IMR-90 (cell line): Measurements from ENCODE around the gene OR8B4. TPM values are rescaled to one million over a fixed set of nuclear protein-coding genes. Genes with fewer than 3 reads are reported as not detected.

Experiments used
- ATAC-seq: fragments of 200-7000 bp; cut with Tn5 transposase; 2 replicates; pipeline ENCODE4 v1.9.1; 2020; ENCODE audit warnings: low read depth, mild to moderate bottlenecking, moderate library complexity
- BruUV-seq: library from RNA; stranded (reverse); fragments of 400-500 nt; replicated peaks from 2 replicates; lab custom pipeline; 2021; lab: Mats Ljungman, UMichigan
- CTCF ChIA-PET: fragments of 300-600 bp; formaldehyde crosslinking; extraction: SDS; loops from one replicate; lab custom pipeline; 2021; ENCODE audit warnings: antibody characterized with exemption; lab: Yijun Ruan, JAX
- POLR2A ChIA-PET: fragments of 300-600 bp; sonication (Branson Sonifier 250); formaldehyde crosslinking; loops from one replicate; lab custom pipeline; 2022; ENCODE audit warnings: antibody characterized with exemption; ENCODE audit not compliant: unreplicated experiment; lab: Charles Lee
- DNase-seq: peaks from one replicate; pipeline ENCODE4 v3.0.0; 2013
- H2AFZ ChIP-seq: replicated peaks from 2 replicates; pipeline ENCODE3; 2013; ENCODE audit warnings: low read length, mild to moderate bottlenecking; ENCODE audit not compliant: poor library complexity
- H2AK5ac ChIP-seq: 2 replicates; pipeline ENCODE4 v1.6.1; 2013; ENCODE audit warnings: low read depth, low read length, inconsistent platforms
- H2AK9ac ChIP-seq: replicated peaks from 2 replicates; pipeline ENCODE3; 2013; ENCODE audit warnings: mild to moderate bottlenecking, low read depth, low read length, moderate library complexity; ENCODE audit not compliant: poor library complexity
- H2BK120ac ChIP-seq: 2 replicates; pipeline ENCODE4 v1.6.1; 2013; ENCODE audit warnings: low read depth, low read length, inconsistent platforms
- H2BK15ac ChIP-seq: 3 replicates; pipeline ENCODE4 v1.6.1; 2013; ENCODE audit warnings: low read depth, low read length, inconsistent platforms
- H2BK20ac ChIP-seq: 2 replicates; pipeline ENCODE4 v1.6.1; 2013; ENCODE audit warnings: low read depth, mild to moderate bottlenecking, inconsistent platforms, low read length, moderate library complexity
- H2BK5ac ChIP-seq: 2 replicates; pipeline ENCODE4 v1.6.1; 2013; ENCODE audit warnings: mild to moderate bottlenecking, low read depth, low read length, inconsistent platforms; ENCODE audit not compliant: poor library complexity, severe bottlenecking
- H3K14ac ChIP-seq: replicated peaks from 2 replicates; pipeline ENCODE4 v1.6.1; 2013; ENCODE audit warnings: low read depth, low read length, inconsistent platforms
- H3K18ac ChIP-seq: 2 replicates; pipeline ENCODE4 v1.6.1; 2013; ENCODE audit warnings: low read depth, low read length, control low read depth
- H3K23ac ChIP-seq: 2 replicates; pipeline ENCODE4 v1.6.1; 2013; ENCODE audit warnings: low read depth, low read length, inconsistent platforms
- H3K27ac ChIP-seq: 2 replicates; pipeline ENCODE4 v1.5.1; 2013; ENCODE audit warnings: mild to moderate bottlenecking, control low read depth, low read length; ENCODE audit not compliant: insufficient read depth
- H3K27me3 ChIP-seq: 2 replicates; pipeline ENCODE4 v1.6.1; 2013; ENCODE audit warnings: low read length; ENCODE audit not compliant: control insufficient read depth, insufficient read depth
- H3K36me3 ChIP-seq: 2 replicates; pipeline ENCODE4 v1.6.1; 2013; ENCODE audit warnings: low read length, mixed read lengths; ENCODE audit not compliant: control insufficient read depth, insufficient read depth
- H3K4ac ChIP-seq: 2 replicates; pipeline ENCODE4 v1.6.1; 2013; ENCODE audit warnings: low read depth, low read length, inconsistent platforms
- H3K4me1 ChIP-seq: 2 replicates; pipeline ENCODE4 v1.6.1; 2013; ENCODE audit warnings: low read length, mixed read lengths; ENCODE audit not compliant: control insufficient read depth, insufficient read depth
- H3K4me2 ChIP-seq: 2 replicates; pipeline ENCODE4 v1.6.1; 2013; ENCODE audit warnings: low read depth, mild to moderate bottlenecking, control low read depth, low read length, moderate library complexity
- H3K4me3 ChIP-seq: 2 replicates; pipeline ENCODE4 v1.5.1; 2013; ENCODE audit warnings: low read depth, mild to moderate bottlenecking, control low read depth, low read length, moderate library complexity; ENCODE audit not compliant: insufficient read depth
- H3K56ac ChIP-seq: 2 replicates; pipeline ENCODE4 v1.6.1; 2013; ENCODE audit warnings: low read length, inconsistent platforms; ENCODE audit not compliant: insufficient read depth; ENCODE audit errors: extremely low read depth
- H3K79me1 ChIP-seq, 2 experiments: 2 replicates each; pipeline ENCODE4 v1.6.1; 2013; ENCODE audit warnings: low read length in 2 of 2, inconsistent platforms in 1 of 2, low read depth in 1 of 2
- H3K9ac ChIP-seq: 2 replicates; pipeline ENCODE4 v1.6.1; 2013; ENCODE audit warnings: low read depth, low read length, control low read depth
- H3K9me1 ChIP-seq: 2 replicates; pipeline ENCODE4 v1.6.1; 2013; ENCODE audit warnings: low read length, inconsistent platforms; ENCODE audit not compliant: insufficient read depth
- H3K9me3 ChIP-seq: 2 replicates; pipeline ENCODE4 v1.6.1; 2013; ENCODE audit warnings: low read length; ENCODE audit not compliant: control insufficient read depth, insufficient read depth
- H4K20me1 ChIP-seq: 2 replicates; pipeline ENCODE4 v1.6.1; 2013; ENCODE audit warnings: low read length, inconsistent platforms; ENCODE audit not compliant: insufficient read depth
- H4K5ac ChIP-seq: 2 replicates; pipeline ENCODE4 v1.6.1; 2013; ENCODE audit warnings: mild to moderate bottlenecking, low read depth, low read length, control low read depth
- H4K8ac ChIP-seq, 2 experiments: 2 replicates each; pipeline ENCODE4 v1.6.1; 2013; ENCODE audit warnings: low read depth in 2 of 2, low read length in 2 of 2, control low read depth in 1 of 2, inconsistent platforms in 1 of 2
- H4K91ac ChIP-seq: 2 replicates; pipeline ENCODE4 v1.6.1; 2013; ENCODE audit warnings: low read depth, low read length, inconsistent platforms; ENCODE audit not compliant: insufficient read depth
- FOS ChIP-seq: fragments of 150-350 bp; IDR thresholded peaks from 2 replicates; pipeline ENCODE4 v1.6.1; 2016; ENCODE audit warnings: low read depth, low read length
- MAZ ChIP-seq: IDR thresholded peaks from 2 replicates; pipeline ENCODE4 v1.6.1; 2012; ENCODE audit warnings: low read depth, mild to moderate bottlenecking, low read length, improper control_type of control experiment, moderate library complexity, borderline replicate concordance
- MXI1 ChIP-seq: IDR thresholded peaks from 2 replicates; pipeline ENCODE4 v1.6.1; 2012; ENCODE audit warnings: low read depth, mild to moderate bottlenecking, low read length, moderate library complexity, borderline replicate concordance
- POLR2A ChIP-seq: IDR thresholded peaks from 2 replicates; pipeline ENCODE4 v1.6.1; 2012; ENCODE audit warnings: mild to moderate bottlenecking, low read depth, low read length
- SMC3 ChIP-seq: fragments of 150-350 bp; IDR thresholded peaks from 2 replicates; pipeline ENCODE4 v1.6.1; 2016; ENCODE audit warnings: low read depth, mild to moderate bottlenecking, antibody characterized with exemption, low read length, moderate library complexity
- WGBS, 2 experiments: methylation state at CpG; one replicate each; pipeline versions ENCODE4 v1.1.5 to v1.1.7; 2013; ENCODE audit warnings: missing lambda C conversion rate in 2 of 2; ENCODE audit not compliant: insufficient read length in 1 of 2; ENCODE audit errors: extremely low coverage in 2 of 2; 5-methylcytosine and 5-hydroxymethylcytosine counted together
- dilution Hi-C: fragments of 300-500 bp; cut with HindIII; formaldehyde crosslinking; loops from one replicate; pipeline ENCODE4 v1.14.3; 2018; ENCODE audit warnings: low sequenced_read_pairs; ENCODE audit not compliant: unreplicated experiment
- in situ Hi-C: fragments of 300-500 bp; cut with MboI; formaldehyde crosslinking; loops from 3 replicates; pipeline ENCODE4 v1.14.3; 2019; ENCODE audit warnings: low sequenced_read_pairs, inconsistent platforms, mixed read lengths
- intact Hi-C: fragments of 100-400 bp; cut with micrococcal nuclease; formaldehyde crosslinking; loops from 2 replicates; pipeline ENCODE4 v1.10.0; 2022
- polyA plus RNA-seq, 3 experiments: library from polyadenylated mRNA; depleted of rRNA; stranded (reverse); fragments of >200 nt; gene quantifications; 2 replicates each; pipeline ENCODE4 v1.2.3, GENCODE V29; 2012; ENCODE audit warnings: low replicate concordance in 1 of 3
- total RNA-seq: library from RNA; depleted of rRNA; stranded (reverse); fragments of >200 nt; gene quantifications from 2 replicates; pipeline ENCODE4 v1.2.3, GENCODE V29; 2012
- TF ChIP-seq, protein P1 (sequence below): conservative IDR thresholded peaks from 2 replicates; pipeline ENCODE4 v1.5.1; 2012; ENCODE audit warnings: mild to moderate bottlenecking, low read depth, low read length, improper control_type of control experiment
- TF ChIP-seq, protein P2 (sequence below): fragments of 150-350 bp; IDR thresholded peaks from 2 replicates; pipeline ENCODE4 v1.6.1; 2016; ENCODE audit warnings: low read depth, mild to moderate bottlenecking, low read length, moderate library complexity, borderline replicate concordance

Gene OR8B4
- total and polyA plus RNA-seq, 2 of the 4 experiments (the other 2 are of a cell fraction), result not detected

DNA sequence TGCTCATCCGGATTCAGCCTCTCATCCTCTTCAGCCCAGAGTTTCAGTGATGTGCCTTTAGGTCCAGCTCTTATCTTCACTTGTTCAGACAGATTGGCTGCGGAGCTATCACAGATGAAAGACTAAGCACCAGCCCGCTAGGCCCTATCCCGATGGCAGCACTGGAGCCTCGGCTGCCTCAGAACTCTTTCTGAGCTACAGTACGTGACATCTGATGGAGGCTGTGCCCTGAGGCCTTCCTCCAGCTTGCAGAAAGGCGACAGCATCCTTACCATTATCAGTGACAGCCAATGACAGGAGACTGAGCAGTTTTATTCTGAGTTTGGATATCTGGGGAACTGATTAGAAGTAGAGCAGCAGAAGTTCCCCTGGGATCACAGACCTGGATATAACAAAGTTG is 16.8 kb upstream of the OR8B4 start:
- POLR2A ChIA-PET, result interaction anchor here (0.6 kb wide), 1 partner anchor 34 kb away, joined by 3 read pairs; no protein-coding TSS in a partner anchor

More for the DNA sequence above, 16.8 kb upstream of the OR8B4 start:
- Histone ChIP-seq H3K36me3 (no peaks in the 10 kb centered on the region), H4K5ac (no peak overlapping the region), H2AK9ac (no peak overlapping the region), H3K9me3 (no peaks in the 10 kb centered on the region), H2BK120ac (no peak overlapping the region), H3K4ac (no peak overlapping the region), H3K56ac (no peak overlapping the region), H2BK15ac (no peak overlapping the region), H3K27ac (no peak overlapping the region), H3K4me3 (no peak overlapping the region), H3K27me3 (no peaks in the 10 kb centered on the region; the same call in 1 of the 2 replicates), H2AK5ac (no peak overlapping the region), H2AFZ (no peak overlapping the region), H3K9me1 (no peaks in the 10 kb centered on the region), H3K14ac (no peak overlapping the region), H3K23ac (no peak overlapping the region), H4K91ac (no peak overlapping the region), H4K8ac (no peak overlapping the region), H3K9ac (no peak overlapping the region), H3K4me2 (no peak overlapping the region), H2BK20ac (no peak overlapping the region), H4K20me1 (no peaks in the 10 kb centered on the region), H3K18ac (no peak overlapping the region), H3K79me1 (no peaks in the 10 kb centered on the region), H2BK5ac (no peak overlapping the region), H3K4me1 (no peaks in the 10 kb centered on the region)
- intact Hi-C loops (no loop called here), dilution Hi-C loops (no loop called here), in situ Hi-C loops (no loop called here)
- DNase-seq (no peak), ATAC-seq (no peak)
- TF ChIP-seq MAZ (no peak), SMC3 (no peak), POLR2A (no peak), MXI1 (no peak), FOS (no peak)
- TF ChIP-seq, protein P1, sequence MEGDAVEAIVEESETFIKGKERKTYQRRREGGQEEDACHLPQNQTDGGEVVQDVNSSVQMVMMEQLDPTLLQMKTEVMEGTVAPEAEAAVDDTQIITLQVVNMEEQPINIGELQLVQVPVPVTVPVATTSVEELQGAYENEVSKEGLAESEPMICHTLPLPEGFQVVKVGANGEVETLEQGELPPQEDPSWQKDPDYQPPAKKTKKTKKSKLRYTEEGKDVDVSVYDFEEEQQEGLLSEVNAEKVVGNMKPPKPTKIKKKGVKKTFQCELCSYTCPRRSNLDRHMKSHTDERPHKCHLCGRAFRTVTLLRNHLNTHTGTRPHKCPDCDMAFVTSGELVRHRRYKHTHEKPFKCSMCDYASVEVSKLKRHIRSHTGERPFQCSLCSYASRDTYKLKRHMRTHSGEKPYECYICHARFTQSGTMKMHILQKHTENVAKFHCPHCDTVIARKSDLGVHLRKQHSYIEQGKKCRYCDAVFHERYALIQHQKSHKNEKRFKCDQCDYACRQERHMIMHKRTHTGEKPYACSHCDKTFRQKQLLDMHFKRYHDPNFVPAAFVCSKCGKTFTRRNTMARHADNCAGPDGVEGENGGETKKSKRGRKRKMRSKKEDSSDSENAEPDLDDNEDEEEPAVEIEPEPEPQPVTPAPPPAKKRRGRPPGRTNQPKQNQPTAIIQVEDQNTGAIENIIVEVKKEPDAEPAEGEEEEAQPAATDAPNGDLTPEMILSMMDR, result no peak
- TF ChIP-seq, protein P2, sequence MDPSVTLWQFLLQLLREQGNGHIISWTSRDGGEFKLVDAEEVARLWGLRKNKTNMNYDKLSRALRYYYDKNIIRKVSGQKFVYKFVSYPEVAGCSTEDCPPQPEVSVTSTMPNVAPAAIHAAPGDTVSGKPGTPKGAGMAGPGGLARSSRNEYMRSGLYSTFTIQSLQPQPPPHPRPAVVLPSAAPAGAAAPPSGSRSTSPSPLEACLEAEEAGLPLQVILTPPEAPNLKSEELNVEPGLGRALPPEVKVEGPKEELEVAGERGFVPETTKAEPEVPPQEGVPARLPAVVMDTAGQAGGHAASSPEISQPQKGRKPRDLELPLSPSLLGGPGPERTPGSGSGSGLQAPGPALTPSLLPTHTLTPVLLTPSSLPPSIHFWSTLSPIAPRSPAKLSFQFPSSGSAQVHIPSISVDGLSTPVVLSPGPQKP, result no peak
- WGBS, 2 experiments, result 40% methylated on average over 1 of the region's 7 CpGs; no CpG with 5 or more reads in 1 of the 2 experiments
- CTCF ChIA-PET, result no interaction called here
- no TSS peak for BruUV-seq
